Gastroesophageal sphincter (tissue), 4 donors: ENCODE measurements around the gene ARAP1. TPM values are rescaled to one million over a fixed set of nuclear protein-coding genes. Genes with fewer than 3 reads are reported as not detected.

Experiments
- ATAC-seq: fragments of 150-250 bp; one replicate; pipeline ENCODE4 v1.9.1; 2016; ENCODE audit warnings: mild to moderate bottlenecking, moderate library complexity
- H3K27ac ChIP-seq, 4 donors: fragments of 200-600 bp; sonication (generic) in 3 of 4; 1 replicate in 3 of 4; 2 replicates in 1 of 4; pipeline ENCODE4 v1.5.1; 2016 to 2019
- H3K27me3 ChIP-seq: fragments of 200-600 bp; sonication (generic); one replicate; pipeline ENCODE4 v1.5.1; 2019
- H3K36me3 ChIP-seq, 2 donors: fragments of 200-600 bp; sonication (generic); one replicate each; pipeline ENCODE4 v1.5.1; 2019; ENCODE audit warnings: control low read depth in 1 of 2
- H3K4me1 ChIP-seq, 3 donors: fragments of 200-600 bp; sonication (generic); 1 replicate in 2 of 3; 2 replicates in 1 of 3; pipeline ENCODE4 v1.5.1; 2016 to 2019; ENCODE audit warnings: control low read depth in 2 of 3
- H3K4me3 ChIP-seq, 2 donors: fragments of 200-600 bp; sonication (generic); one replicate each; pipeline ENCODE4 v1.5.1; 2019; ENCODE audit warnings: mild to moderate bottlenecking in 1 of 2, moderate library complexity in 1 of 2
- H3K9me3 ChIP-seq, 3 donors: fragments of 200-600 bp; sonication (generic); one replicate each; pipeline ENCODE4 v1.5.1; 2017 to 2019; ENCODE audit warnings: control low read depth in 2 of 3
- CTCF ChIP-seq, 4 experiments: fragments of 200-600 bp in 2 of 4; fragments of 450-650 bp in 2 of 4; sonication (generic) in 1 of 4; IDR thresholded peaks; one replicate each; pipeline ENCODE4 v1.5.1; 2017 to 2019; ENCODE audit warnings: antibody characterized with exemption in 4 of 4, mild to moderate bottlenecking in 2 of 4, moderate library complexity in 2 of 4
- EP300 ChIP-seq: sonication (generic); formaldehyde crosslinking; IDR thresholded peaks from one replicate; pipeline ENCODE4 v1.6.1; 2017; ENCODE audit warnings: antibody characterized with exemption, mild to moderate bottlenecking
- POLR2A ChIP-seq, 2 donors: fragments of 450-650 bp; IDR thresholded peaks; one replicate each; pipeline ENCODE4 v1.6.1; 2017; ENCODE audit warnings: antibody characterized with exemption in 2 of 2, mild to moderate bottlenecking in 2 of 2, moderate library complexity in 1 of 2
- POLR2AphosphoS5 ChIP-seq: sonication (generic); formaldehyde crosslinking; IDR thresholded peaks from one replicate; pipeline ENCODE4 v1.6.1; 2017; ENCODE audit warnings: antibody characterized with exemption
- WGBS, 2 donors: methylation state at CpG; one replicate each; pipeline ENCODE4 v1.1.5; 2018; ENCODE audit warnings: low coverage in 1 of 2; 5-methylcytosine and 5-hydroxymethylcytosine counted together
- total RNA-seq, 4 donors: library from RNA; depleted of rRNA; stranded (reverse); fragments of >200 nt; gene quantifications; one replicate each; pipeline ENCODE4 v1.1.0, GENCODE V29; 2016

The ARAP1 gene
- total RNA-seq, 4 donors from 2014 or later = 72.4 to 125 (median 95.1) TPM

GRCh38 chr11:72706579-72706978 lies 45.6 kb downstream of the ARAP1 start:
- WGBS, 2 donors = 0 to 65% methylated on average over 1 to 3 of the region's 5 CpGs
- no peak for ATAC-seq
- Histone ChIP-seq H3K4me1 (peaks cover 0 to 33% (median 17%) of the 10 kb centered on the region in 3 donors), H3K9me3 (no peaks in the 10 kb centered on the region), H3K27me3 (no peaks in the 10 kb centered on the region), H3K27ac (no peak overlapping the region), H3K4me3 (no peak overlapping the region), H3K36me3 (peaks cover 0 to 97% of the 10 kb centered on the region in 2 donors)
- TF ChIP-seq EP300 = no peak
- no peak for TF ChIP-seq POLR2A (IDR thresholded peaks at IDR 0.05)
- no peak for TF ChIP-seq POLR2AphosphoS5
- TF ChIP-seq CTCF (IDR thresholded peaks at IDR 0.05) = no peak

DNA sequence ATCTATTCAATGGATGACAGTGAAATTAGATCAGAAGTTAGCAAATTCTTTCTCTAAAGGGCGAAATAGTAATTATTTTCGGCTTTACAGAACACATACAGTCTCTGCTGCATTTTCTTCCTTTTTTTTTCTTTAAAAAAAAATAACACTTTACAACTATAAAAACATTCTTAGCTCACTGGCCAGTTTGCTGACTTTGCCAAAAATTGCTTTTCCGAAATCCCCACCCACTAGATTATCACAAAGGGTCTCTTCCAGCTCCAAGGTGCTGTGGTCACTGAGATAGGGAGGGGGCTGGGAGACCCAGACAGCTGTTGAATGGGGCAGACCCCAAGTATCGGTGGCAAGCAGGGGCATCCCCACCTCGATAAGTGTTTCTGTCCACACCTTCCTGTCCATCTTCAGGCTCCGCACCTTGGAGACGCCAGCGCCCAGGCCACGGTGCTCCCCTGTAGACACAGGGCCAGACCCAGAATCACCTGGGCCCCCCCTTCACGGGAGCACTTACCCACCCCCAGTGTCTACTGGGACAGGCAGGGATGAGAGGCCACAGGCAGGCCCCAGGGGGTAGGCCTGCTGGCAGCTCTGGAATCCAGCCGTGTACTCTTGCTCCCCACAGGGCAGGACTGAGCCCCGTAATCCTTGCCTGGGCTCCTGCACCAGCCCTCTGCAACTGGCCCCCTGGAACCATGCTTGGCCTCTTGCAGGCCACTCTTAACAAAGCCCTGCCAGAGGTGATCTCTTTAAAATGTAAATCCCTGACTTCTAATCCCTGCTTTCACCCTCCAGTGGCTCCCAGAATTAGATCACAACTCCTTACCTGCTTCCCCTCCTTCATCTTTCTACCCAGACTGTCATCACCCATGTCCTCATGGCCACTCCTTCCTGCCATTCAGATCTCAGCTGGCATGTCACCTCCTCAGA lies 46.5 kb downstream of the ARAP1 start:
- 79 to 83% methylated on average over 2 to 10 of the region's 12 CpGs for WGBS, 2 donors
- H3K4me1 ChIP-seq = peaks cover 0 to 38% (median 17%) of the 10 kb centered on the region in 3 donors
- H3K27me3 ChIP-seq = no peaks in the 10 kb centered on the region
- no peak overlapping the region for H3K27ac ChIP-seq
- TF ChIP-seq POLR2AphosphoS5 (no peak), EP300 (no peak), CTCF (IDR thresholded peaks at IDR 0.05) (no peak), POLR2A (IDR thresholded peaks at IDR 0.05) (no peak)
- no peak for ATAC-seq
- peaks cover 0 to 97% of the 10 kb centered on the region in 2 donors for H3K36me3 ChIP-seq
- H3K9me3 ChIP-seq = no peaks in the 10 kb centered on the region
- H3K4me3 ChIP-seq = no peak overlapping the region

DNA sequence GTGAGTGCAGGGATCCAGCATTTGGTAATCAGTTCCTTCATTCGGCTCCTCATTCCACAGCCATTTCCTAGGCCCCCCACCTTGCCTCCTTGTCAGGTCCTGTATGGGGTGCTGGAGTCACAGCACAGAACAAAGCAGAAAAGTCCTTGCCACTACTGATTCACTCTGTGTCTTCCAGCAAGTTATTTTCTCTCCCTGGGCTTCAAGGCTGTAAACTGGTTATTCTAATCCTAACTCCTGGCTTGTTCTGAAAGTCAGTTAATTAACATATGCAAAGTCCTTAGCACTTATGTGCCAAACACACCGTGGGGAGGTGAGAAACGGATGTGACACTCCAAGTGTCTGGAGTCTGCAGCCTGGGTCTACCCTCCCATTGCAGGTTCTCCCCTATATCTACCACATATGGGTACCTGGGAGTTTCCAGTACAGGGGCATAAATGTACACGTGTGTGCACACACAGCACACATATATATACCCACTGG lies 47.4 kb downstream of the ARAP1 start:
- Histone ChIP-seq H3K4me1 (peaks cover 0 to 45% (median 17%) of the 10 kb centered on the region in 3 donors), H3K4me3 (no peak overlapping the region), H3K36me3 (peaks cover 0 to 97% of the 10 kb centered on the region in 2 donors), H3K27me3 (no peaks in the 10 kb centered on the region), H3K27ac (peak overlapping the region in 1 of 4 donors; percentile 60), H3K9me3 (no peaks in the 10 kb centered on the region)
- WGBS, 2 donors = 46 to 50% methylated on average over 4 of the region's 4 CpGs
- TF ChIP-seq EP300 (no peak), POLR2AphosphoS5 (no peak), CTCF (IDR thresholded peaks at IDR 0.05) (no peak), POLR2A (IDR thresholded peaks at IDR 0.05) (no peak)
- ATAC-seq = no peak

GRCh38 chr11:72704028-72704782 lies 48.0 kb downstream of the ARAP1 start:
- Histone ChIP-seq H3K36me3 (peaks cover 0 to 97% of the 10 kb centered on the region in 2 donors), H3K9me3 (no peaks in the 10 kb centered on the region), H3K4me1 (peaks cover 0 to 49% (median 17%) of the 10 kb centered on the region in 3 donors), H3K27me3 (no peaks in the 10 kb centered on the region), H3K4me3 (no peak overlapping the region), H3K27ac (peak overlapping the region in 3 of 4 donors; percentile 60 to 68 (median 64))
- ATAC-seq = no peak
- no CpG with 5 or more reads among the region's 13 CpGs for WGBS, 2 donors
- TF ChIP-seq CTCF (IDR thresholded peaks at IDR 0.05) (peak in 1 of 4 experiments; percentile 12), POLR2AphosphoS5 (no peak)
